ENCODE measurements around the gene KCNN3. TPM values are rescaled to one million over a fixed set of nuclear protein-coding genes. Genes with fewer than 3 reads are reported as not detected.

The KCNN3 gene
- total RNA-seq, 1 experiment from 2014 or later = 1.3 TPM

GRCh38 chr1:154855186-154855851 is 14.8 kb downstream of the KCNN3 start:
- DNase-seq (ENCODE audit: low spot score) (no peak), ATAC-seq (no peak)
- TF ChIP-seq, protein P1, sequence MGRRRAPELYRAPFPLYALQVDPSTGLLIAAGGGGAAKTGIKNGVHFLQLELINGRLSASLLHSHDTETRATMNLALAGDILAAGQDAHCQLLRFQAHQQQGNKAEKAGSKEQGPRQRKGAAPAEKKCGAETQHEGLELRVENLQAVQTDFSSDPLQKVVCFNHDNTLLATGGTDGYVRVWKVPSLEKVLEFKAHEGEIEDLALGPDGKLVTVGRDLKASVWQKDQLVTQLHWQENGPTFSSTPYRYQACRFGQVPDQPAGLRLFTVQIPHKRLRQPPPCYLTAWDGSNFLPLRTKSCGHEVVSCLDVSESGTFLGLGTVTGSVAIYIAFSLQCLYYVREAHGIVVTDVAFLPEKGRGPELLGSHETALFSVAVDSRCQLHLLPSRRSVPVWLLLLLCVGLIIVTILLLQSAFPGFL (CRISPR knock-in tag; IDR thresholded peaks at IDR 0.05; ENCODE audit: borderline replicate concordance) = no peak
- TF ChIP-seq ZNF416 (CRISPR knock-in tag; IDR thresholded peaks at IDR 0.05) (no peak), CREB1 (CRISPR knock-in tag; IDR thresholded peaks at IDR 0.05) (no peak), TEAD1 (CRISPR knock-in tag; IDR thresholded peaks at IDR 0.05) (no peak), SMAD3 (CRISPR knock-in tag; IDR thresholded peaks at IDR 0.05; ENCODE audit: borderline replicate concordance) (no peak), USF1 (CRISPR knock-in tag; IDR thresholded peaks at IDR 0.05) (no peak), ZNF138 (CRISPR knock-in tag; conservative IDR thresholded peaks at IDR 0.05) (no peak), ATF1 (CRISPR knock-in tag; IDR thresholded peaks at IDR 0.05) (no peak), TP53 (CRISPR knock-in tag; IDR thresholded peaks at IDR 0.05) (no peak), MAX (CRISPR knock-in tag; IDR thresholded peaks at IDR 0.05) (no peak), TCF7 (CRISPR knock-in tag; IDR thresholded peaks at IDR 0.05; ENCODE audit: low read depth) (no peak), CREM (CRISPR knock-in tag; IDR thresholded peaks at IDR 0.05) (no peak), HMGXB4 (CRISPR knock-in tag; IDR thresholded peaks at IDR 0.05) (no peak)
- TF ChIP-seq, protein P2, sequence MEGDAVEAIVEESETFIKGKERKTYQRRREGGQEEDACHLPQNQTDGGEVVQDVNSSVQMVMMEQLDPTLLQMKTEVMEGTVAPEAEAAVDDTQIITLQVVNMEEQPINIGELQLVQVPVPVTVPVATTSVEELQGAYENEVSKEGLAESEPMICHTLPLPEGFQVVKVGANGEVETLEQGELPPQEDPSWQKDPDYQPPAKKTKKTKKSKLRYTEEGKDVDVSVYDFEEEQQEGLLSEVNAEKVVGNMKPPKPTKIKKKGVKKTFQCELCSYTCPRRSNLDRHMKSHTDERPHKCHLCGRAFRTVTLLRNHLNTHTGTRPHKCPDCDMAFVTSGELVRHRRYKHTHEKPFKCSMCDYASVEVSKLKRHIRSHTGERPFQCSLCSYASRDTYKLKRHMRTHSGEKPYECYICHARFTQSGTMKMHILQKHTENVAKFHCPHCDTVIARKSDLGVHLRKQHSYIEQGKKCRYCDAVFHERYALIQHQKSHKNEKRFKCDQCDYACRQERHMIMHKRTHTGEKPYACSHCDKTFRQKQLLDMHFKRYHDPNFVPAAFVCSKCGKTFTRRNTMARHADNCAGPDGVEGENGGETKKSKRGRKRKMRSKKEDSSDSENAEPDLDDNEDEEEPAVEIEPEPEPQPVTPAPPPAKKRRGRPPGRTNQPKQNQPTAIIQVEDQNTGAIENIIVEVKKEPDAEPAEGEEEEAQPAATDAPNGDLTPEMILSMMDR (IDR thresholded peaks at IDR 0.05) = no peak
- TF ChIP-seq, protein P3, sequence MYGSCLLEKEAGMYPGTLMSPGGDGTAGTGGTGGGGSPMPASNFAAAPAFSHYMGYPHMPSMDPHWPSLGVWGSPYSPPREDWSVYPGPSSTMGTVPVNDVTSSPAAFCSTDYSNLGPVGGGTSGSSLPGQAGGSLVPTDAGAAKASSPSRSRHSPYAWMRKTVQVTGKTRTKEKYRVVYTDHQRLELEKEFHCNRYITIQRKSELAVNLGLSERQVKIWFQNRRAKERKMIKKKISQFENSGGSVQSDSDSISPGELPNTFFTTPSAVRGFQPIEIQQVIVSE (CRISPR knock-in tag; IDR thresholded peaks at IDR 0.05; ENCODE audit: borderline replicate concordance) = no peak
- TF ChIP-seq, protein P4, sequence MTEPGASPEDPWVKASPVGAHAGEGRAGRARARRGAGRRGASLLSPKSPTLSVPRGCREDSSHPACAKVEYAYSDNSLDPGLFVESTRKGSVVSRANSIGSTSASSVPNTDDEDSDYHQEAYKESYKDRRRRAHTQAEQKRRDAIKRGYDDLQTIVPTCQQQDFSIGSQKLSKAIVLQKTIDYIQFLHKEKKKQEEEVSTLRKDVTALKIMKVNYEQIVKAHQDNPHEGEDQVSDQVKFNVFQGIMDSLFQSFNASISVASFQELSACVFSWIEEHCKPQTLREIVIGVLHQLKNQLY (CRISPR knock-in tag; IDR thresholded peaks at IDR 0.05) = no peak
- TF ChIP-seq, protein P5, sequence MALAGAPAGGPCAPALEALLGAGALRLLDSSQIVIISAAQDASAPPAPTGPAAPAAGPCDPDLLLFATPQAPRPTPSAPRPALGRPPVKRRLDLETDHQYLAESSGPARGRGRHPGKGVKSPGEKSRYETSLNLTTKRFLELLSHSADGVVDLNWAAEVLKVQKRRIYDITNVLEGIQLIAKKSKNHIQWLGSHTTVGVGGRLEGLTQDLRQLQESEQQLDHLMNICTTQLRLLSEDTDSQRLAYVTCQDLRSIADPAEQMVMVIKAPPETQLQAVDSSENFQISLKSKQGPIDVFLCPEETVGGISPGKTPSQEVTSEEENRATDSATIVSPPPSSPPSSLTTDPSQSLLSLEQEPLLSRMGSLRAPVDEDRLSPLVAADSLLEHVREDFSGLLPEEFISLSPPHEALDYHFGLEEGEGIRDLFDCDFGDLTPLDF (CRISPR knock-in tag; IDR thresholded peaks at IDR 0.05) = no peak
- no peak overlapping the region for H3K4me3 Mint-ChIP-seq
- no peaks in the 10 kb centered on the region for H3K9me3 Mint-ChIP-seq
- no peaks in the 10 kb centered on the region for H3K36me3 Mint-ChIP-seq
- ChIA-PET CTCF (interaction anchor here (0.7 to 3.8 kb wide), 11 partner anchors 13 to 296 kb away, joined by 3 to 33 read pairs (median 4); partner anchors contain the start of gene KCNN3), POLR2A (interaction anchor here (1.3 kb wide), 1 partner anchor 15 kb away, joined by 4 read pairs; the partner anchor contains the start of gene KCNN3)
- no peaks in the 10 kb centered on the region for H3K27me3 Mint-ChIP-seq (ENCODE audit: low read depth)
- H3K4me1 Mint-ChIP-seq = peaks cover 15% of the 10 kb centered on the region
- no peak overlapping the region for H3K27ac Mint-ChIP-seq

Measured in WTC11 (cell line).